HL-60 (cell line): ENCODE results near the gene MIF.
"Not testable (repeated sequence)": the region's sequence is repeated elsewhere in the genome, so short reads cannot be mapped to it uniquely, and the experiment has no call there.

ENCODE experiments used
- DNase-seq, 2 experiments: peaks; one replicate each; pipeline ENCODE4 v3.0.0-alpha.2; 2010 to 2020; ENCODE audit warnings: low read depth in 1 of 2, low spot score in 1 of 2
- H3K27ac ChIP-seq: fragments of 250-450 bp; sonication (Bioruptor Pico); replicated peaks from 2 replicates; pipeline ENCODE4 v1.5.1; 2020; ENCODE audit warnings: mild to moderate bottlenecking, moderate library complexity
- H3K27me3 ChIP-seq: fragments of 250-450 bp; sonication (Bioruptor Pico); 2 replicates; pipeline ENCODE4 v1.5.1; 2021; ENCODE audit warnings: mild to moderate bottlenecking, moderate library complexity; ENCODE audit not compliant: insufficient read depth, poor library complexity, severe bottlenecking
- H3K4me3 ChIP-seq: replicated peaks from 2 replicates; pipeline ENCODE4 v1.5.1; 2011; ENCODE audit warnings: mild to moderate bottlenecking, control low read depth, low read length; ENCODE audit not compliant: insufficient read depth
- GABPA ChIP-seq: IDR thresholded peaks from 2 replicates; pipeline ENCODE4 v1.6.1; 2012; ENCODE audit warnings: low read depth
- POLR2AphosphoS5 ChIP-seq: IDR thresholded peaks from 2 replicates; pipeline ENCODE4 v1.6.1; 2012; ENCODE audit warnings: low read depth
- SPI1 ChIP-seq: IDR thresholded peaks from 2 replicates; pipeline ENCODE4 v1.6.1; 2012; ENCODE audit warnings: low read depth, mild to moderate bottlenecking, borderline replicate concordance
- TF ChIP-seq, protein P1 (sequence below): IDR thresholded peaks from one replicate; pipeline ENCODE4 v1.5.1; 2011; ENCODE audit warnings: low read length, control low read depth, inconsistent platforms; ENCODE audit not compliant: insufficient read depth
- TF ChIP-seq, protein P2 (sequence below): IDR thresholded peaks from 2 replicates; pipeline ENCODE4 v1.6.1; 2012; ENCODE audit warnings: low read depth; ENCODE audit not compliant: insufficient replicate concordance

MIF gene

DNA sequence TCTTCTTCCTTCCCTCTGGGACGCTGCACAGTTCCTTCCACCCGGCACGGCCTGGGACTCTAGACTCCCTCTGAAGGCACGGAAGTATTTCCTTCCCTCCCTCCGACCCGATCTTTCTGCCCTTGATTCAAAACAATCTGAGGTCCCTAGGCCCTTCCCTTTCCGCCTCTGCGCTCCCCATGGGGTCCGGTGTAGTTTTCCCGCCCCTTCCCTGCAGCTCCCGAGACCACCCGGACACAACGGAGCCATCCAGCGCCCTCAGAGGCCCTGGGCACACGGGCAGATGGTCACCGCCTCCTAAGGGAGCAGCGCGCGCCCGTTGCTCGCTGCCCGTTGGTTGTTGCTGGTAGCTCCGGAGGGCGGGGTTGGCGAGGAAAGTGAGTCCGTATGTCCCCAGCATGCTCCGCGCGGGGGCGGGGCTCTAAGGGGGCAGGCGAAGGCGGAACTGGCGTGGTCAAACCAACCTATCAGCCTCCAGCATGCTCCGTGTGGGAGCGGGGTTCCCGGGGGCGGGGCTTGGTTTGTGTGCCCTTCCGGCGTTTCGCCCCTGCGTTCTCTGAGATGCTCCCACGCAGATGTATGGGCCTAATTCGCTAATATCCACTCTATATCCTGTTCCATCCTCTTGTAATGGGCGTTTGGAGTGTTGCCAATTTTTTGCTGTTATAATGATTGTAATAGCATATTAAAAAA lies 19.6 kb downstream of the MIF start:
- Histone ChIP-seq H3K4me3 (peak overlapping the region; percentile 55), H3K27ac (peak overlapping the region; percentile 88), H3K27me3 (no peaks in the 10 kb centered on the region)
- peak; percentile 57; the same call in 1 of the 2 replicates for TF ChIP-seq SPI1
- TF ChIP-seq POLR2AphosphoS5: peak; percentile 99
- peak; percentile 59 for TF ChIP-seq GABPA
- TF ChIP-seq, protein P1, sequence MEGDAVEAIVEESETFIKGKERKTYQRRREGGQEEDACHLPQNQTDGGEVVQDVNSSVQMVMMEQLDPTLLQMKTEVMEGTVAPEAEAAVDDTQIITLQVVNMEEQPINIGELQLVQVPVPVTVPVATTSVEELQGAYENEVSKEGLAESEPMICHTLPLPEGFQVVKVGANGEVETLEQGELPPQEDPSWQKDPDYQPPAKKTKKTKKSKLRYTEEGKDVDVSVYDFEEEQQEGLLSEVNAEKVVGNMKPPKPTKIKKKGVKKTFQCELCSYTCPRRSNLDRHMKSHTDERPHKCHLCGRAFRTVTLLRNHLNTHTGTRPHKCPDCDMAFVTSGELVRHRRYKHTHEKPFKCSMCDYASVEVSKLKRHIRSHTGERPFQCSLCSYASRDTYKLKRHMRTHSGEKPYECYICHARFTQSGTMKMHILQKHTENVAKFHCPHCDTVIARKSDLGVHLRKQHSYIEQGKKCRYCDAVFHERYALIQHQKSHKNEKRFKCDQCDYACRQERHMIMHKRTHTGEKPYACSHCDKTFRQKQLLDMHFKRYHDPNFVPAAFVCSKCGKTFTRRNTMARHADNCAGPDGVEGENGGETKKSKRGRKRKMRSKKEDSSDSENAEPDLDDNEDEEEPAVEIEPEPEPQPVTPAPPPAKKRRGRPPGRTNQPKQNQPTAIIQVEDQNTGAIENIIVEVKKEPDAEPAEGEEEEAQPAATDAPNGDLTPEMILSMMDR: no peak
- TF ChIP-seq, protein P2, sequence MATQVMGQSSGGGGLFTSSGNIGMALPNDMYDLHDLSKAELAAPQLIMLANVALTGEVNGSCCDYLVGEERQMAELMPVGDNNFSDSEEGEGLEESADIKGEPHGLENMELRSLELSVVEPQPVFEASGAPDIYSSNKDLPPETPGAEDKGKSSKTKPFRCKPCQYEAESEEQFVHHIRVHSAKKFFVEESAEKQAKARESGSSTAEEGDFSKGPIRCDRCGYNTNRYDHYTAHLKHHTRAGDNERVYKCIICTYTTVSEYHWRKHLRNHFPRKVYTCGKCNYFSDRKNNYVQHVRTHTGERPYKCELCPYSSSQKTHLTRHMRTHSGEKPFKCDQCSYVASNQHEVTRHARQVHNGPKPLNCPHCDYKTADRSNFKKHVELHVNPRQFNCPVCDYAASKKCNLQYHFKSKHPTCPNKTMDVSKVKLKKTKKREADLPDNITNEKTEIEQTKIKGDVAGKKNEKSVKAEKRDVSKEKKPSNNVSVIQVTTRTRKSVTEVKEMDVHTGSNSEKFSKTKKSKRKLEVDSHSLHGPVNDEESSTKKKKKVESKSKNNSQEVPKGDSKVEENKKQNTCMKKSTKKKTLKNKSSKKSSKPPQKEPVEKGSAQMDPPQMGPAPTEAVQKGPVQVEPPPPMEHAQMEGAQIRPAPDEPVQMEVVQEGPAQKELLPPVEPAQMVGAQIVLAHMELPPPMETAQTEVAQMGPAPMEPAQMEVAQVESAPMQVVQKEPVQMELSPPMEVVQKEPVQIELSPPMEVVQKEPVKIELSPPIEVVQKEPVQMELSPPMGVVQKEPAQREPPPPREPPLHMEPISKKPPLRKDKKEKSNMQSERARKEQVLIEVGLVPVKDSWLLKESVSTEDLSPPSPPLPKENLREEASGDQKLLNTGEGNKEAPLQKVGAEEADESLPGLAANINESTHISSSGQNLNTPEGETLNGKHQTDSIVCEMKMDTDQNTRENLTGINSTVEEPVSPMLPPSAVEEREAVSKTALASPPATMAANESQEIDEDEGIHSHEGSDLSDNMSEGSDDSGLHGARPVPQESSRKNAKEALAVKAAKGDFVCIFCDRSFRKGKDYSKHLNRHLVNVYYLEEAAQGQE: no peak
- DNase-seq: peak; percentile 99 to 100

DNA sequence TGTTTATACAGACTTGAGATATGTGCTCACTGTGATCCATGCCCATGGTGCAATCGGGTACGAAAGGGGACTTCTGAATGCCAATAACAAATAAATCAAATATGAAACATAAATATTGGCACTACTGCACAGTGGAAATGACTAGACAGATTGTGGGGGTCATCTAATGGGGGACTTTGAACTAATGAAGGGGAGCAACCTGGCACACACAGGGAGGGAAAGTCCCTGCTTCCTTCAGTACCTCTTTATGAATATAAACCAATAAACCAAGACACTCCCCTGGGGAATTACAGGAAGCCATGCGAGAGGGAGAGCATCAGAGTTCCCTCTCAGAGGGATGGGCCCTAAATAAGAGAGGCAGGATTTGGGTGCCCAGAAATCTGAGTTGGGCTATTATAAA lies 21.1 kb downstream of the MIF start:
- Histone ChIP-seq H3K4me3 (no peak overlapping the region), H3K27ac (no peak overlapping the region)

DNA sequence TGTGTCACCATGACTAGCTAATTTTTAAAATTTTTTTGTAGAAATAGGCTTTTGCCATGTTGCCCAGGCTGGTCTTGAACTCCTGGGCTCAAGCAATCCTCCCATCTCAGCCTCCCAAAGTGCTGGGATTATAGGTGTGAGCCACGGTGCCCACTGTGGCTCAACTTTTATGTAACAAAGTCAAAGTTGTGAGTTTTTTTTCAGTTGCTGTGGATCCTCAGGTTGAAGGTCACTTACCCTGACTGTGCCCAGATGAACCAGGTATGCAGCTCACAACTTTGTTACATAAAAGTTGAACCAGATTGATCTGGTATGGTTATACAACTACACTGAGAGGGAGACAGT lies 26.1 kb downstream of the MIF start:
- DNase-seq, H3K27me3 ChIP-seq, H3K4me3 ChIP-seq, H3K27ac ChIP-seq: not testable (repeated sequence)

More for the DNA sequence above, 21.1 kb downstream of the MIF start:
- no peak for DNase-seq
- TF ChIP-seq, protein P2: no peak
- TF ChIP-seq POLR2AphosphoS5 (no peak), GABPA (no peak), SPI1 (no peak)
- TF ChIP-seq, protein P1: no peak
- H3K27me3 ChIP-seq: no peaks in the 10 kb centered on the region

DNA sequence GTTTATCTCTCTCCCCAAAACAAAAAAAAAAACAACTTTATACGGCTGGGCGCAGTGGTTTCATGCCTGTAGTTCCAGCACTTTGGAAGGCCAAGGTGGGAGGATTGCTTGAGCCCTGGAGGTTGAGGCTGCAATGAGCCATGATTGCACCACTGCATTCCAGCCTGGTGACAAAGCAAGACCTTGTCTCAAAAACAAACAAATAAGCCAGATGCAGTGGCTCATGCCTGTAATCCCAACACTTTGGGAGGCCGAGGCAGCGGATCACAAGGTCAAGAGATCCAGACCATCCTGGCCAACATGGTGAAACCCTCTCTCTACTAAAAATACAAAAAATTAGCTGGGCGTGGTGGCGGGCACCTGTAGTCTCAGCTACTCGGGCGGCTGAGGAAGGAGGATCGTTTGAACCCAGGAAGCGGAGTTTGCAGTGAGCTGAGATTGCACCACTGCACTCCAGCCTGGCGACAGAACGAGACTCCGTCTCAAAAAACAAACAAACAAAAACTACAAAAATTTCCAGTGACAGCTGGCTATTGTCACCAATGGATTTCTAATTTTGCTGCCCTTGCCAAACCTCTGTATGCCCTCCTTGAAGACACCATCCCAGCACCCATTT lies 27.5 kb downstream of the MIF start:
- not testable (repeated sequence) for H3K27ac ChIP-seq, DNase-seq, H3K27me3 ChIP-seq, H3K4me3 ChIP-seq

DNA sequence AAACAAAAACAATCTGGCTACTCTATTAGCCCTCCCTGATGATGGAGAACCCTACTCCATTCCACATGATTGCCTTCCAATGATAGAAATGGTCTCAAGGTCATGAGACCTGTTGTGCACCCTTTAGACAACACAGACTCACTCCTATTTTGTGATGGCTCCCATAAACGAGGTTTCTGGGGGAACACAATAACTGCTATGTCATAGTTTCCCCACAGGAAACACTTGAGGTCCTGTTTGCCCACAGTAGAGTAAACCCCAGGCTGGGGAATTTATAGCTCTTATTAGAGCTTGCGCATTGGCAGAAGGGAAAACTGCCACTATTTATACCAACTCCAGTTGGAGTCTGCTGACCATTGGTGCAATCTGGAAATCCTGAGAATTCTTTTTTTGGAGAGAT lies 28.7 kb downstream of the MIF start:
- DNase-seq: no peak
- Histone ChIP-seq H3K27ac (no peak overlapping the region), H3K27me3 (no peaks in the 10 kb centered on the region), H3K4me3 (no peak overlapping the region)
- TF ChIP-seq, protein P1: no peak
- TF ChIP-seq SPI1 (no peak), GABPA (no peak), POLR2AphosphoS5 (no peak)
- TF ChIP-seq, protein P2: no peak
